Thoracic aorta (tissue), 2 donors: ENCODE results near the gene RTL3. TPM values are rescaled to one million over a fixed set of nuclear protein-coding genes. Genes with fewer than 3 reads are reported as not detected.

Experiments
- ATAC-seq: fragments of 150-250 bp; one replicate; pipeline ENCODE4 v1.8.0; 2017; ENCODE audit warnings: low read depth; ENCODE audit not compliant: insufficient number of reproducible peaks, low FRiP score
- DNase-seq: peaks from one replicate; pipeline ENCODE4 v3.0.0-alpha.2; 2020; ENCODE audit warnings: low spot score
- H3K27ac ChIP-seq, 2 donors: fragments of 200-600 bp; sonication (generic); 1 replicate in 1 of 2; 2 replicates in 1 of 2; pipeline ENCODE4 v1.5.1; 2016; ENCODE audit warnings: mild to moderate bottlenecking in 2 of 2, moderate library complexity in 2 of 2
- H3K27me3 ChIP-seq: fragments of 200-600 bp; sonication (generic); replicated peaks from 2 replicates; pipeline ENCODE4 v1.6.0; 2016; ENCODE audit warnings: mild to moderate bottlenecking; ENCODE audit not compliant: insufficient read depth
- H3K36me3 ChIP-seq: fragments of 200-600 bp; sonication (generic); one replicate; pipeline ENCODE4 v1.5.1; 2016
- H3K4me1 ChIP-seq, 2 donors: fragments of 200-600 bp; sonication (generic); 1 replicate in 1 of 2; 2 replicates in 1 of 2; pipeline versions ENCODE4 v1.5.1 to v1.6.0; 2016; ENCODE audit warnings: low read depth in 2 of 2, mild to moderate bottlenecking in 1 of 2; ENCODE audit not compliant: control insufficient read depth in 1 of 2
- H3K4me3 ChIP-seq: fragments of 200-600 bp; sonication (generic); 2 replicates; pipeline ENCODE4 v1.5.1; 2016; ENCODE audit warnings: mild to moderate bottlenecking
- H3K9me3 ChIP-seq: fragments of 200-600 bp; sonication (generic); 2 replicates; pipeline ENCODE4 v1.5.1; 2016
- CTCF ChIP-seq: fragments of 200-600 bp; sonication (generic); IDR thresholded peaks from one replicate; pipeline ENCODE4 v1.5.1; 2019; ENCODE audit warnings: antibody characterized with exemption
- total RNA-seq, 2 donors: library from RNA; depleted of rRNA; stranded (reverse); fragments of >200 nt; gene quantifications; one replicate each; pipeline versions ENCODE4 v1.1.0 to v1.2.3, GENCODE V29; 2016

Gene RTL3, protein sequence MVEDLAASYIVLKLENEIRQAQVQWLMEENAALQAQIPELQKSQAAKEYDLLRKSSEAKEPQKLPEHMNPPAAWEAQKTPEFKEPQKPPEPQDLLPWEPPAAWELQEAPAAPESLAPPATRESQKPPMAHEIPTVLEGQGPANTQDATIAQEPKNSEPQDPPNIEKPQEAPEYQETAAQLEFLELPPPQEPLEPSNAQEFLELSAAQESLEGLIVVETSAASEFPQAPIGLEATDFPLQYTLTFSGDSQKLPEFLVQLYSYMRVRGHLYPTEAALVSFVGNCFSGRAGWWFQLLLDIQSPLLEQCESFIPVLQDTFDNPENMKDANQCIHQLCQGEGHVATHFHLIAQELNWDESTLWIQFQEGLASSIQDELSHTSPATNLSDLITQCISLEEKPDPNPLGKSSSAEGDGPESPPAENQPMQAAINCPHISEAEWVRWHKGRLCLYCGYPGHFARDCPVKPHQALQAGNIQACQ
- total RNA-seq = 1 to 10 TPM; 1.4 to 1.6 TPM

DNA sequence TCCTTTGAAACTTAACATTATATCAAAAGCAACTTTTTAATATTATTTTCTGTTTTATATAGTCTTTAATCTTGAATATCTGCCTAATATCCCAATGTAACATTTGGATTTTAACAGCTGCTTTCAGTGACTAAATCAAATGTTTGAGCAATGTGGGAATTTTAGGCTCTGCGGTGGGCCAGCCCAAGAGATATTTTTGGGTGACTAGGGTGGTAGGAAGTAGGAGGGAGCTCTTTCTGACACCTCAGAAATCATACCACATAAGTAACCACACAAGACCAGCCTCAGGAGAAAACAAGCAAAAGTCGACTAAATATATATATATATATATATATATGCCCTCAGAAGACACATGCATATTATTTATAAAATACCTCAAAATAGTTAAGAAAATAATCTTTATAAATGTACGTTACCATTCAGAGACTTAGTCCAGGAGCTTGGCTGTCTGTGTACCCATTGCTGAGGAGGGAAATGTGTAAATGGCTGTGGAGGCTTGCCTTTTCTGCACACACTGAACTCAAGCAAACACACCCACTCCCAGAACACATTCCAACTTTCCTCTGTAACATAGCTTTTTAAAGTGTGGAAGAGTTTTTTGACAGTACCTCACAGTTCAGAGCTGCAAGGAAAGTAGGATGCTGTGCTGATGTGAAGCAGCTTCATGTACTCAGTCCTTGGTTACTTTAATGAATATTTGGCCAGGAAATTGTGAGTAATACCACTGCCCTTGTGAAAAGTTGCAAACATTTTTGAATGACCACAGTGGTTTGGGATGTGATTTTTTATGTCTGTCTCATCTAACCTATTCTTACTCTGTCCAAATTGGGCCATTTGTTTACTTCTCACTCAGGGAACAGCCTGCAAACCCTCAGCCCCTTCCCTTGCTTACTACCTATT, at the start of gene RTL3:
Gene RTL3 (minus strand): TSS at position 484 of the 900 bp plus-strand sequence. CDS start 908 bp downstream, outside the sequence.
- DNase-seq (no peak), ATAC-seq (no peak)
- H3K4me3 ChIP-seq = no peak within 1 kb of the TSS
- H3K36me3 ChIP-seq = no peaks in the 10 kb centered on the region
- H3K4me1 ChIP-seq = peaks cover 0 to 8% of the 10 kb centered on the region in 2 donors
- peak within 1 kb of the TSS; percentile 45 to 67 for H3K27ac ChIP-seq
- TF ChIP-seq CTCF = no peak
- no peaks in the 10 kb centered on the region for H3K27me3 ChIP-seq
- H3K9me3 ChIP-seq = no peaks in the 10 kb centered on the region

DNA sequence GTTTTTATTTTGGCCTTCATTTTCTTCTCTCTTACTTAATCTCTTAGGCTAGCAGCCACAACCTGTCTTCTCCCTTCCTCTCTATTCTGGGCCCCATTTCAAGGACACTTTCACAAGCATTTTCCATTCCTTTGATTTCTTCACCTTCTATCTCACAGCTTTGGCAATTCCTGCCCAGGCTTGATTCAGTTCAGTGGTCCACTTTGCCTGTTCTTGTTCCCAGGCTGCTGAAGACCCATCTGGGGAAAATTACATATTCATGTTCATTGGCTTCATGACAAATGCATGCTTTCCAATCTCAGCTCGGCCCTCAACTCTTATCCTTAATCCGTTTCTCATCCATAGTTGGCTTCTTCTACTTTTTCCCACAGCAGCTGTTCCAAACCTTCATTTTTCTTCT, 49.7 kb upstream of the RTL3 start:
- Histone ChIP-seq H3K4me1 (no peaks in the 10 kb centered on the region), H3K36me3 (no peaks in the 10 kb centered on the region), H3K9me3 (no peaks in the 10 kb centered on the region), H3K27ac (no peak overlapping the region), H3K4me3 (no peak overlapping the region), H3K27me3 (no peaks in the 10 kb centered on the region)
- no peak for ATAC-seq
- no peak for TF ChIP-seq CTCF
- DNase-seq = no peak

DNA sequence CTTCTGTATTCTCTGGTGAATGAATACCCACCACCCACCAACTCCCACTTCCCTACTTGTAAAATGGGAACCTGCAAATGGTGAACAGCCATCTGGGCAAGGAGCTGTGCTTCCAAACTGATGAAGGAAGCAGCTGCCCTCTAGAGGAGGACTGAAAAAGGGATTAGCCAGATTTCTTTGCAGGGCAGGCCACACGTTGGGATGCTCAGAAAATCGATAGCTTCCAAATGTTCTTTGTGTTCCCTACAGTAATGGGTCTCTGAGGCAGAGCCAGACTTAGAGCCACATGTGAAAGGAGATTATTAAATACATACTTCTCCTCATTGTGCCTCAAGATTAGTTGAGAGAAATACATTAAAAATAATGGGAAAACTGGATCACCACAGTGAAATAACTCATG, 49.1 kb upstream of the RTL3 start:
- DNase-seq (no peak), ATAC-seq (no peak)

GRCh38 chrX:78706071-78706470, 46.9 kb upstream of the RTL3 start:
- no peaks in the 10 kb centered on the region for H3K36me3 ChIP-seq
- H3K4me3 ChIP-seq = no peak overlapping the region
- ATAC-seq (no peak), DNase-seq (no peak)
- no peaks in the 10 kb centered on the region for H3K4me1 ChIP-seq
- no peak overlapping the region for H3K27ac ChIP-seq
- H3K27me3 ChIP-seq = no peaks in the 10 kb centered on the region
- H3K9me3 ChIP-seq = no peaks in the 10 kb centered on the region
- no peak for TF ChIP-seq CTCF

More for the DNA sequence above, 49.1 kb upstream of the RTL3 start:
- no peak for TF ChIP-seq CTCF
- Histone ChIP-seq H3K27ac (no peak overlapping the region), H3K4me1 (no peaks in the 10 kb centered on the region), H3K9me3 (no peaks in the 10 kb centered on the region), H3K36me3 (no peaks in the 10 kb centered on the region), H3K4me3 (no peak overlapping the region), H3K27me3 (no peaks in the 10 kb centered on the region)

DNA sequence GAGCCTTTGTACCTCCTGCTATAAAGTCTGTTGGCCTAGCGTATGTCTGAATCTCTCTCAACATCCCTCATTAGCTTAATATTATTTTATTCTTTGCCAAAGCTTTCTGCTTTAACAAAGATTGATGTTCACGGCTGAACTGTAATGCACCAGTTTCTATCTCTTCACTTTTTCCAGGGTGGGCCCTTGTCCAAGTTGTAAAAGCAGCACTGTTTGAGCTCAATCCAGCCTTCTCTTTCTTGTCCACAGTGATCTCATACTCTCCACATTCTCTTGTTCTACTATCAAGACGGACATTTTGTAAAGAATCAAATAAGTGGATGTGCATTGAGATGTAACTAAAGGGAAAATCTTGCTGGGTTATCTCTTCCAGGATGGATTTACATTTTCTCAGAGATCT, 34.4 kb upstream of the RTL3 start:
- H3K36me3 ChIP-seq = no peaks in the 10 kb centered on the region
- no peaks in the 10 kb centered on the region for H3K4me1 ChIP-seq
- H3K9me3 ChIP-seq = no peaks in the 10 kb centered on the region
- H3K27me3 ChIP-seq = no peaks in the 10 kb centered on the region
- DNase-seq (no peak), ATAC-seq (no peak)
- H3K4me3 ChIP-seq = no peak overlapping the region
- TF ChIP-seq CTCF = no peak
- H3K27ac ChIP-seq = no peak overlapping the region
